HG02981 (cell line): ENCODE results near the gene P2RY4.
"Not testable (repeated sequence)": the region's sequence is repeated elsewhere in the genome, so short reads cannot be mapped to it uniquely, and the experiment has no call there.

Experiments used
- ATAC-seq: cut with Tn5 transposase; IDR thresholded peaks from one replicate; pipeline ENCODE4 v1.9.1; 2021; ENCODE audit warnings: mild to moderate bottlenecking, moderate library complexity; ENCODE audit not compliant: unreplicated experiment

Gene P2RY4

DNA sequence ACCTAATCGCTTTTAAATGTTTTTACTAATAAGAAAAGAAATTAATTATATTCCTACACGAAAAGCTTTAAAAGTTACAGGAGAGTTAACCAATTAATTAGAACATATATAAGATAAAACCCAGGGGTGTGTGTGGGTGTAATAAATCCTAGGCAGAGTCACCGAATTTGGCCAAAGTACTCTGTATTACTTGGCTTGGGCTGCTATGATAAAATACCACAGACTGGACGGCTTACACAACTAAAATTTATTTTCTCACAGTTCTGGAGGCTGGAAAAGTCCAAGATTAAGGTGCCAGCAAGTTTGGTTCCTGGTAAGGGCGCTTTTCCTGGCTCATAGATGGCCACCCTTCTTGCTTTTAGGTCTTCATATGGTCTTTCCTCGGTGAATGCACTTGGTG is 15.1 kb downstream of the P2RY4 start:
- no peak for ATAC-seq

DNA sequence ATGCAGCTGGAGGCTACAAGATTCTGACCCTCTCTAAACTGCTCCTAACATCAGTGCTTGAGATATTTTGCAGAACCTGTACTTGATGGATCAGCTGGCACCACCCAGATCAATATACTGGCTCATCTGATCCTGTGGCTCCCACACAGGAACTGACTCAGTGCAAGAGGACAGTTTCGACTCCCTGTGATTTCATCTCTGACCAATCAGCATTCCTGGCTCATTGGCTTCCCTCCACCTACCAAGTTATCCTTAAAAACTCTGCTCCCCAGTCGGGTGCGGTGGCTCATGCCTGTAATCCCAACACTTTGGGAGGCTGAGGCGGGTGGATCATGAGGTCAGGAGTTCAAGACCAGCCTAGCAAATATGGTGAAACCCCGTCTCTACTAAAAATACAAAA is 16.4 kb downstream of the P2RY4 start:
- not testable (repeated sequence) for ATAC-seq

DNA sequence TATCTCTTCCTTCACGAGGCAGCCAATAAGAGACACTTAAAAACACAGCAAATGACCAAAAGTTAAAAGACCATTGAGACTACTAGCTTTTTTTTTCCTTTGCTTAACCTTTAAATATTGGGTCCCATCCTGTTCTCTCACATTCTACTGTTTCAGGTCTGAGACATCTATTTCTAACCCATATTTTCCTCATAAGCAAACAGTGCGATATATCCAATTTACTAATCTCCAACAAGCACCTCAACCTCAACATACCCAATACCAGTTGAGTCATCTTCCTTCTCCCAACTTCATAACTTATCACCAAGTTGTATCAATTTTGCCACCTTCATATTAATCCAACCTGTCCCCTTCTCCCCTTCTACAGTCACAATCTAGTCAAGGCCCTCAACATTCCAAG is 18.5 kb downstream of the P2RY4 start:
- no peak for ATAC-seq

DNA sequence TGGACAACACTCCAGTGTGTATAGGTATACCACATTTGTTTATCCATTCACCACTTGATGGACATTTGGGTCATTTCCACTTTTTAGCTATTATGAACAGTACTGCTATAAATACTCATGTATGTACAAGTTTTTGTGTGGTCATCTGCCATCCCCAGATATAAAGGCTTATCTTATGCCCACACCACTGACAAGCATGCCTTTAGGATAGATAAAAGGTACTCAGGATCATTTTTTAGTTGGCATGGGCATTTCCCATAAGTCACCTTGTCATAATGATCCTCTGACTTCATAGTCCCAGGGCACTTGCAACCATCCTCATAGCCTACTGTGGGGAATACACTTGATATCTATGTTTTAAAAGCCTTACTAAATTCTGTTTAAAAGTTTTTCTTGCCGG is 19.3 kb downstream of the P2RY4 start:
- no peak for ATAC-seq

DNA sequence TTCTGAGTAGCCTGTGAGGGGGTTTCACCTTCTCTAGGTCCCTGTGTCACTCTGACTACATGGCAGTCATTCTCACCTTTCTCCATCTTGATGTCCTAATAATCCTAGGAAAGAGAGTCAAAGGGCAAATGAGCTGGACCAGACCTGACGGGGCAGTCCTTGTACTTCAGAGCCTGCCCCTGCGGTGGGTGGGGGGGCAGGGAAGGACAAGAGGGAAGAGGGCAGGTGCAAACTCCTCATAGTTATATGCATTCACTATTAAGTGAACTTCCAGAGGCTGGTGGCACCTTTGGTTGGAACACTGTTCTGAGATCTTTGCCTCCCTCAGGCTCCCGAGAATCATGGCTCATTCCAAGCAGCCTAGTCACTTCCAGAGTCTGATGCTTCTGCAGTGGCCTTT is 25.6 kb downstream of the P2RY4 start, which contains the start of gene AWAT1:
AWAT1 (plus strand) TSS at position 301 of the 400 bp plus-strand sequence; CDS start at position 342, 41 bp downstream.
- ATAC-seq, result no peak

DNA sequence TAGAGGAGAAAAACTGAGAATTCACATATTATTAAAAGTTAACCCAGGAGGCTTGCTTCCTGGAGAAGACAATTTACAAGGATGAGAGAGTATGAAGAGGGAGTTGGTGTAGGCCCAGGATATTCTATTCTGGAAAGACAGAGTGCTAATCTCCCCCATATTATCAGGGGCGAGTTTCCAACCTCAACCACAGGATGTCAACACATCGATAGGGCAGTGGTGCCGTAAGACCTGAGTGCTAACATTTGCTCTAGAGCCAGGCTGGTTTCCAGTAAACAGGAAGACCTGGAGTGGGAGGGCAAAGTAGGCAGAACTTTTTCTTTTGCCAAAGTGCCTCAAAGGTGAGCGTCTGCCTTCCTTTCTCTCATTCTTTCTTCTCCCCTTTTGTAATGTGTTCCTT is 28.3 kb downstream of the P2RY4 start:
- no peak for ATAC-seq

DNA sequence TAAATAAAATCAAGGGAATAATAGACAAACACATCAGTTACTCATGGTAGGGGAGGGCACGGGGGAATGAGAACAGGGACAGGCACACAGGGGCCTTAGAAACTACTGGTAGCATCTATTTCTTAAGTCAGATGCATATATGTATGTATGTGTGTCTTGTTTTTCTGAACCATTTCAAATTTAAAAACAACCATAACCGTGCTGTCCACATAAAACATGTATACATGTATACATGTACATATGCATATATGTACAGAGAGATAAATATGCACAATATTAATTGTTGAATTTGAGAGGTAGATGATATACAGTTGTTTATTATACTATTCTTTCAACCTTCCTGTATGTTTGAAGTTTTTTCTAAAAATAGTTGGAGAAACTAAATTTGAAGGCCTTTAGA is 33.3 kb downstream of the P2RY4 start:
- ATAC-seq, result no peak

DNA sequence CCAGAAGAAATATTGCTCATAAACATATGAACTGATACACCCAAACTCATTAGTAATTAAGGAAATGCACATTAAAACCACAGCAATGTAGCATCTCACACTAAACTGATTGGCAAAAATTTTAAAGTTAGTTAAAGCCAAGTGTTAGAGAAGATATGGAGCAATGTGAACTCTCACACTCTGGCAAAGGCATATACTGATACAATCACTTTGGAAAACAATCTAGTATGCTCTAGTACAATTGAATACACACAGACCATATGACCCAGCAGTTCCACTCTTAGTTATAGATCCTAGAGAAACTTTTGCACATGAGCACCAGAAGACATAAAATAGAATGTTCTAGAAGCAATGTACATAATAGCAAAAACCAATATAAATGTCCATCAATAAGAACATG is 34.0 kb downstream of the P2RY4 start:
- ATAC-seq, result no peak

DNA sequence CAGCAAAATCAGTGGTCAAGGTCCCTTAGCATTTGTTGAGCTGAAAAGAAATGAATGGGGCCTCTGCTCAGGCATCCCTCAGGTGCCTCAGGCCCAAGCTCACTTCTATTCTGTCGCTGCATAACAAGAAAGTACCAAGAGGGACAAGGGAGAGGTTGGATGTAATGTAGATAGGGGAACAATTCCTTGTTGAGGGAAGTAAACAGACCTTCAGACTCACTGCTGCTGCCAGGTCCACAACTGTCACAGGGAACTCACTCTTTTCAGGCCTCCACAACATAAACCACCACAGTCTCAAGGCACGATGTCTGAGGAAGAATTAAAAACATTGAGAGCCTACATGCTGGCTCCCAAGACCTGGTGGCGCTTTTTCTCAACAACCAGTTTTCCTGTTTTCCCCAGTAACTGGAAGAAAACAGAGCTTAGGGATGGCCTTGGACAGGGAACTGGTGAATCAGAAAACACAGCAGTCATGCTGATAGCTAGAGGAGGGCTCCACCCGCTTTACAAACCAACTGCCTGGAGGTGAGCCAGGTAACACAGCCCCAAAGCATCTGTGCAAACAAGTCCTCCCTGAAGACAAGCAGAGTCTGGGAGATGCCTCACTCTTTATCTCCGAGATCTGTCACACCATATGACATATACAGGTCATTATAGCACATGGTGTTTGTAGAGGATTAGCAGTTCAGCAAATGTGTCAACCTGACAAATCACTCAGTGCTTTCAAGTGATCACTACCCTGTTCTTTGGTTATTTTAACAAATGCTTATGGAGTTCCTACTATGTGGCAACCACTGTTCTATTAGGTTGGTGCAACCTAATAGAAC is 39.9 kb downstream of the P2RY4 start:
- ATAC-seq, result no peak

DNA sequence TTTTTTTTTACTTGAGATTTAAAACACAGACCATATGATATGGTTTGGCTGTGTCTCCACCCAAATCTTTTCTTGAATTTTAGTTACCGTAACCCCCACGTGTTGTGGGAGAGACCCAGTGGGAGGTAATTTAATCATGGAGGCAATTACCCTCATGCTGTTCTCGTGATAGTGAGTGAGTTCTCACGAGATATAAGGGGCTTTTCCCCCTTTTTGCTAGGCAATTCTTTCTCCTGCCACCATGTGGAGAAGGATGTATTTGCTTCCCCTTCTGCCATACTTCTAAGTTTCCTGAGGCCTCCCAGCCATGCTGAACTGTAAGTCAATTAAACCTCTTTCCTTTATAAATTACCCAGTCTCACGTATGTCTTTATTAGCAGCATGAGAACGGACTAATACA is 50.4 kb downstream of the P2RY4 start:
- ATAC-seq, result not testable (repeated sequence)

DNA sequence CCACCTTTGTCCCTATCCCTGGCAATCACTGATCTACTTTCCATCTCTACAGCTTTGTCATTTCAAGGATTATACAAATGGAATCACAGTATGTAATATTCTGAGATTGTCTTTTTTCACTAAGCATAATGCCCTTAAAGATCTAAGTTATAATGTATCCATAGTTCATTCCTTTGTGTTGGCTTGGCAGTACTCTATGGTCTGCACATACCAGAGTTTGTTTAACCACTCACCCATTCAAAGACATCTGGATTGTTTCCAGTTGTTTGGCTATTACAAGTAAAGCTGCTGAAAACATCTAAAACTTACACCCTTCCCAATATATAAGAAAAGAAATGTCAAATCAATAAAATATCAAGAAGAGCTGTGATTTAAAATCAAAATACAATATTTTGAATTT is 51.5 kb downstream of the P2RY4 start:
- ATAC-seq, result no peak
